Gastrocnemius medialis (tissue), 4 donors: ENCODE measurements around the gene SPATA21. TPM values are rescaled to one million over a fixed set of nuclear protein-coding genes. Genes with fewer than 3 reads are reported as not detected.

Experiments
- ATAC-seq, 2 donors: fragments of 150-250 bp; one replicate each; pipeline ENCODE4 v1.9.1; 2016
- DNase-seq, 2 donors: peaks; one replicate each; pipeline ENCODE4 v3.0.0-alpha.2; 2019
- H3K27ac ChIP-seq, 4 donors: fragments of 200-600 bp; sonication (generic); 1 replicate in 1 of 4; 2 replicates in 3 of 4; pipeline ENCODE4 v1.5.1; 2016 to 2018; ENCODE audit warnings: mild to moderate bottlenecking in 2 of 4, moderate library complexity in 1 of 4
- H3K27me3 ChIP-seq, 3 donors: fragments of 200-600 bp; sonication (generic) in 2 of 3; 1 replicate in 1 of 3; 2 replicates in 2 of 3; pipeline versions ENCODE4 v1.5.1 to v1.6.0; 2016 to 2019; ENCODE audit warnings: mild to moderate bottlenecking in 1 of 3, moderate library complexity in 1 of 3
- H3K36me3 ChIP-seq, 2 donors: fragments of 200-600 bp; sonication (generic) in 1 of 2; one replicate each; pipeline ENCODE4 v1.5.1; 2017 to 2018
- H3K4me1 ChIP-seq, 2 donors: fragments of 200-600 bp; sonication (generic) in 1 of 2; one replicate each; pipeline ENCODE4 v1.5.1; 2016 to 2017; ENCODE audit warnings: mild to moderate bottlenecking in 2 of 2
- H3K4me3 ChIP-seq, 4 donors: fragments of 200-600 bp; sonication (generic) in 3 of 4; 1 replicate in 1 of 4; 2 replicates in 3 of 4; pipeline ENCODE4 v1.5.1; 2016 to 2019; ENCODE audit warnings: mild to moderate bottlenecking in 2 of 4
- H3K9me3 ChIP-seq, 3 donors: fragments of 200-600 bp; sonication (generic) in 2 of 3; 1 replicate in 1 of 3; 2 replicates in 2 of 3; pipeline ENCODE4 v1.5.1; 2016 to 2019
- CTCF ChIP-seq, 5 experiments: fragments of 450-650 bp in 3 of 5; fragments of 200-600 bp in 2 of 5; sonication (generic) in 2 of 5; IDR thresholded peaks in 4 of 5; conservative IDR thresholded peaks in 1 of 5; 1 replicate in 4 of 5; 2 replicates in 1 of 5; pipeline ENCODE4 v1.5.1; 2016 to 2019; ENCODE audit warnings: antibody characterized with exemption in 5 of 5, mild to moderate bottlenecking in 3 of 5, moderate library complexity in 3 of 5
- POLR2A ChIP-seq, 2 donors: fragments of 450-650 bp; IDR thresholded peaks; one replicate each; pipeline ENCODE4 v1.6.1; 2017; ENCODE audit warnings: antibody characterized with exemption in 2 of 2, mild to moderate bottlenecking in 2 of 2, moderate library complexity in 2 of 2
- in situ Hi-C, 4 donors: fragments of 200-750 bp; cut with MboI; loops; one replicate each; pipeline versions ENCODE4 v1.15.0 to v1.8.0; 2017; ENCODE audit warnings: low sequenced_read_pairs in 4 of 4
- intact Hi-C: fragments of 100-400 bp; cut with DNase I; formaldehyde crosslinking; loops from one replicate; pipeline ENCODE4 v1.15.1; 2023; ENCODE audit warnings: low total_unique reads
- total RNA-seq, 4 donors: library from RNA; depleted of rRNA; stranded (reverse); fragments of >200 nt; gene quantifications; one replicate each; pipeline versions ENCODE4 v1.1.0 to v1.2.3, GENCODE V29; 2016

Gene SPATA21
- total RNA-seq, 4 donors from 2014 or later = not detected

- intact Hi-C loops (no loop called here), in situ Hi-C loops (no loop called here)
- Histone ChIP-seq H3K4me1 (peaks cover 82 to 83% of the 10 kb centered on the region in 2 donors), H3K36me3 (no peaks in the 10 kb centered on the region), H3K27ac (peak overlapping the region; percentile 48 to 78 (median 69)), H3K4me3 (peak overlapping the region in 2 of 4 donors; percentile 2 to 15), H3K9me3 (no peaks in the 10 kb centered on the region), H3K27me3 (no peaks in the 10 kb centered on the region)
- DNase-seq (no peak), ATAC-seq (no peak)
- TF ChIP-seq CTCF (IDR thresholded peaks at IDR 0.05 in 4 of 5, conservative IDR thresholded peaks at IDR 0.05 in 1 of 5) (no peak), POLR2A (IDR thresholded peaks at IDR 0.05) (no peak)
These were observed 61.5 kb downstream of the SPATA21 start for GRCh38 chr1:16375521-16376340.

DNA sequence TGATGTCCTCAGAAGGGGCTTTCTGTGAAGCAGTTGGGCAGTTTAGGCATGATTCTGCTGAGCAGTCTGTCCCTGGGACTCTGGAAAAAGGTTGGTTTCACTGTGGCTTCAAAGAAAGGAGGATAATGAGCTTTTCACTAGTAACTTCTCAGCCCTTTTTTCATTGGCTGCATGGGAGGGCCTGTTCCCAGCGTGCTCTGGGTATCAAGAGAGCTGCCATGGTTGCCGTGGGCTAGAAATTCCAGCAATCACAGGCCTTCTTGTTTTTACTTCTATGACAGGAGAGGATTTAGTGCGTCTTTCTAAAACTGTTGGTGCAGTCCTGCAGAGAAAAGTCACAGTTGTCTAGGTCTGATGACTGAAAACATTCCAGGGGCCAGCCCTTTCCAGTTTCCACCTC lies 63.0 kb downstream of the SPATA21 start:
- TF ChIP-seq POLR2A (IDR thresholded peaks at IDR 0.05) = no peak
- TF ChIP-seq CTCF (IDR thresholded peaks at IDR 0.05 in 4 of 5, conservative IDR thresholded peaks at IDR 0.05 in 1 of 5) = no peak
- peak overlapping the region; percentile 48 to 78 (median 69) for H3K27ac ChIP-seq

GRCh38 chr1:16372535-16373285 lies 64.5 kb downstream of the SPATA21 start:
- ATAC-seq (no peak), DNase-seq (no peak)
- H3K27ac ChIP-seq = peak overlapping the region in 3 of 4 donors; percentile 7 to 41 (median 26)
- no peaks in the 10 kb centered on the region for H3K36me3 ChIP-seq
- intact Hi-C loops = no loop called here
- H3K4me1 ChIP-seq = peaks cover 80 to 94% of the 10 kb centered on the region in 2 donors
- H3K27me3 ChIP-seq = no peaks in the 10 kb centered on the region
- H3K9me3 ChIP-seq = no peaks in the 10 kb centered on the region
- TF ChIP-seq POLR2A (IDR thresholded peaks at IDR 0.05) = no peak
- TF ChIP-seq CTCF (IDR thresholded peaks at IDR 0.05 in 4 of 5, conservative IDR thresholded peaks at IDR 0.05 in 1 of 5) = no peak
- H3K4me3 ChIP-seq = no peak overlapping the region
- in situ Hi-C loops = loop anchor here in 3 of 4 donors (25.0 kb wide), 2 partner anchors 135 to 285 kb away; partner anchors contain the start of gene CPLANE2 (in 1 of the 3)

More for the DNA sequence above, 63.0 kb downstream of the SPATA21 start:
- H3K27me3 ChIP-seq = no peaks in the 10 kb centered on the region
- DNase-seq = no peak
- H3K9me3 ChIP-seq = no peaks in the 10 kb centered on the region
- H3K4me3 ChIP-seq = no peak overlapping the region
- no peaks in the 10 kb centered on the region for H3K36me3 ChIP-seq
- no peak for ATAC-seq
- intact Hi-C loops (no loop called here), in situ Hi-C loops (loop anchor here in 3 of 4 donors (25.0 kb wide), 2 partner anchors 137 to 287 kb away; partner anchors contain the start of gene CPLANE2 (in 1 of the 3))
- peaks cover 85 to 96% of the 10 kb centered on the region in 2 donors for H3K4me1 ChIP-seq

DNA sequence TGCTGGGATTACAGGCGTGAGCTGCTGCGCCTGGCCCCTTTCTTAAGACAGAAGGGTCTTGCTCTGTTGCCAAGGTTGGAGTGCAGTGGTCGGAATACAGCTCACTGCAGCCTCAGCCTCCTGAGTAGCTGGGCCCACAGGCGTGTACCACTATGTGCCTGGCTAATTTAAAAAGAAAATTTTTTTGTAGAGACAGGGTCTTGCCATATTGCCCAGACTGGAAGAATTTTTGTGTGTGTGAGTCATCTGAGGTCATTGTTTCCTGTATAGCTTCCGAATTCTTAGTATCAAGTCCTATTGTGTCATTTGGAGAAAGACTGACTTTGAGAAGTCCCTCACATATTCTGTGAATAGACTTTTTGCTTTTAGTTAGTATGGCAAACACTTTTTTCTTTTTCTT lies 65.5 kb downstream of the SPATA21 start:
- H3K27me3 ChIP-seq = no peaks in the 10 kb centered on the region
- peak overlapping the region in 2 of 4 donors; percentile 1 to 41 for H3K27ac ChIP-seq
- TF ChIP-seq CTCF (IDR thresholded peaks at IDR 0.05 in 4 of 5, conservative IDR thresholded peaks at IDR 0.05 in 1 of 5) (no peak), POLR2A (IDR thresholded peaks at IDR 0.05) (no peak)
- no peak overlapping the region for H3K4me3 ChIP-seq
- peaks cover 70 to 84% of the 10 kb centered on the region in 2 donors for H3K4me1 ChIP-seq
- ATAC-seq (no peak), DNase-seq (no peak)
- intact Hi-C loops (no loop called here), in situ Hi-C loops (loop anchor here in 3 of 4 donors (25.0 kb wide), 2 partner anchors 134 to 284 kb away; partner anchors contain the start of gene CPLANE2 (in 1 of the 3))
- H3K9me3 ChIP-seq = no peaks in the 10 kb centered on the region
- no peaks in the 10 kb centered on the region for H3K36me3 ChIP-seq
